COLO829 (cell line): ENCODE results near the gene STXBP1.
"Not testable (repeated sequence)": the region's sequence is repeated elsewhere in the genome, so short reads cannot be mapped to it uniquely, and the experiment has no call there.

Source experiments
- DNase-seq: peaks from one replicate; pipeline ENCODE4 v3.0.0; 2012; ENCODE audit warnings: low spot score

Gene STXBP1

GRCh38 chr9:127621339-127621970 is 9.4 kb downstream of the STXBP1 start:
- not testable (repeated sequence) for DNase-seq

DNA sequence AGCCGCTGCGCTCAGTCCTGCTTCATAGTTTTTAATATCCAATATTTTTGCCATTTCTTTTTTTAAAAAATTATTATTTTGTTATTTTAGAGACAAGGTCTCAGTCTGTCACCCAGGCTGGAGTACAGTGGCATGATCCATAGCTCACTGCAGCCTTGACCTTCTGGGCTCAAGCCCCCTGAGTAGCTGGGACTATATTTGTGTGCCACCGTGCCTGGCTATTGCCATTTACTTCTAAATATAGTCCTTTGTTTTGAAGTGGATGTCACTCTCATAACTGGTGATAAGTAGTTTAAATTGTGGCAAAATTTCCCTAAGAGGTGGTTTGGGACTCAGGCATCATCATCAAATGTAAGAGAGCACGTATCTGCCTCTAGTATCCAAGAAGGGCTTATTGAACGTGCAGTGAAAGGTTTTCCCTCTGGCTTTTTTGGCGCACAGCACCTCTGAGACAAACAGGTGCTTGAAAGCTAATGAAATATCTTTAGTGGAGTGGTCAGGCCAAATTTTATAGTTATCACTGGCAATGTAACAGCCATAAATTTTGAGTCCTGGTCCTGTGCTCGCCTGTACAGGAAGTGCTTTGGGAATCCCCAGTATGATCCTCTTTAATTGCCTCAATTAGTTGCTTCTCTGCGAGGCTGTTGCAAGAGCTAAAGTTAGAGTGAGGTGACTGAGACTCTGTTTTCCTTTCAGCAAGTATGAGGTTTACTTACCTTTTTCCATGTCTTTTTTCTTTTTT is 14.8 kb downstream of the STXBP1 start:
- DNase-seq, result no peak

GRCh38 chr9:127627494-127627855 is 15.4 kb downstream of the STXBP1 start:
- DNase-seq, result no peak

DNA sequence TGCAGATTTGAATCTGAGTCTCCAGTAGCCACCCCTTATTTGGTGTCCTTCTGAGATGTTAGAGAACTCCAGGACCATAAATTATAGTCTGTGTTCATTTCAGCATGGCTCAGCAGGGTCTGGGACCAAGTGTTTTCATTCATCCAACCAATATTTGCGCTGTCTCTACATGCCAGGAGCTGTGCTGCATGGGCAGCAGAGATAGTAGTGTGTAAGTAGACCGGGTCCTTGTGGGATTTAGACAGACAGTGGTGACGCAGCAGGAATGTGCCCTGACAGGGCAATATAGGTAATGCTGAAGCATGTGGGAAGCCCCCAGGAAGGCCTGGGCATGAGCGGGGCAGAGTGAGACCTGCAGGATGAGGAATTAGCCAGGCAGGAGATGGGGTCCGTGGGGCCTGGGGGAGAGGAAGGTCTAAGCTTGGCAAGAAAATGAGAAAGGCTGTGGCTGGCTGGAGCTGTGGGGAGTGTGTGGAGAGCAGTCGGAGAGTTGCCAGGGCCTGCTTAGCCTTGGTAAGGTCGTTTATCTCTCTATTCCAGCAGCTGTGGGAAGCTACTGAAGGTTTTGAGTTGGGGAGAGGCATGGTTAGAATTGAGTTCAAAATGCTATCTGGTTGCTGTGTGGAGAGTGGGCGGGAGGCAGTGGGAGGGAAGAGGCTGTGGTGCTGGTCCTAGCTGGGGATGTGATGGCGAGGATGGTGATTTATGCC is 16.8 kb downstream of the STXBP1 start:
- no peak for DNase-seq

- DNase-seq, result no peak
These were observed 17.5 kb downstream of the STXBP1 start for GRCh38 chr9:127629468-127630081.

DNA sequence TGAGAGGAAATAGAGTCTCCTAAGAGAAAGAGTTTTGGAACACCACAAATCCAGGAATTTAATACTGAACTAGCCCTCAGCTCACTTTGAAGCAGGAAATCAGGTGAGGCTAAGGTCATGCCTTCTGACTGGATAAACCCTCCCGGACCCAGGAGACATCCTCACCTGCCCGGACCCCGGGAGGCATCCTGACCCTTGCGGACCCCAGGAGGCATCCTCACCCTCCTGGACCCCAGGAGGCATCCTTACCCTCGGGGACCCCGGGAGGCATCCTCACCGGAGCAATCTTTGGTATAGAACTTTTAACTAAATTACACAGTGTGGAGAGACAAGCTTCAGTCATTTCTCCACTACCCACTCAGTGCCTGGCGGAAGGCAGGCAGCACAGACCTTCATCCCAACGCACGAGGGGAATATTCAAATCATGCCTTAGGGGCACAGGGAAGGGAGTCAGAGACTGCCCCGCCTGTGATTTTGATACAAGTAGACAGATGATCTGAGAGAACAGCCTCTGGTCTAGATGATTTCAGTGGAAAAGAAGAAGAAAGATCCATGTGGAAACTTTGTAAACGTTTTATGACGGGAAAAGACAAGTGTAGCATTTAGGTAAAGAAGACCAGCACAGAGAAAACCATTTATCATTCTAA is 21.3 kb downstream of the STXBP1 start:
- no peak for DNase-seq

- peak; percentile 89 for DNase-seq
These were observed 21.9 kb downstream of the STXBP1 start for GRCh38 chr9:127634021-127634420.

DNA sequence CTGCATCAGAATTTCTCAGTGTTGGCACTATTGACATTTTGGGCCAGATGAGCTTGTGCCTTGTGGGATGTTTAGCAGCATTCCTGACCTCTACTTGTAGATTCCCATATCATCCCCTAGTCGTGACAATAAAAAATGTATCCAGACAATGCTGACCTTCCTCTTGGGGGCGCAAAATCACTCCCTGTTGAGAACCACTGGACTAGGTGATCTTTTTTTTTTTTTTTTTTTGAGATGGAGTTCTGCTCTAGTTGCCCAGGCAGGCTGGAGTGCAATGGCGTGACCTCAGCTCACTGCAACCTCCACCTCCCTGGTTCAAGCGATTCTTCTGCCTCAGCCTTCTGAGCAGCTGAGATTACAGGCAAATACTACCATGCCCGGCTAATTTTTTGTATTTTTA is 22.6 kb downstream of the STXBP1 start:
- DNase-seq, result no peak

- no peak for DNase-seq
These were observed 23.2 kb downstream of the STXBP1 start for GRCh38 chr9:127635201-127635735.

DNA sequence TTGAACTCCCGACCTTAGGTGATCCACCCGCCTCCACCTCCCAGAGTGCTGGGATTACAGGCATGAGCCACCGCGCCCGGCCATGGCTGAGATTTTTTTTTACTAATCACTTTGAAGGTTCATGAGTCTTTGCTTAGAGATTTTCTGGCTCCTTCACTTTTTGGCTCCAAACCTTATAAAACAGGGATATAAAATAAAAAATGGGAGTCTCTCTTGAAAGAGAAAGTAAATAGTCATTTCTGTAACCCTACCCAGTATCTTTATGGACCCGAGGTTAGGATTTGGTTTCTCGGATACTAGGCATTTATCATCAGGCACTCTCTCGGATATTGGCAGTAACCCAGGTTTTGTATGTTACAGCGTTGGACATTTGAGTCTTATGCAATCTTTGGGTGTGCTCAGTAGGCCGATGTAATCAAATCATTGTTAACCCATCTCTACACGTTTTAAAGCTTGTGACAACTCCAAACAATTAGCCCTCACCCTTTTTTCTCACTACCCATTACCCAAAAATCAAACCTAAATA is 25.3 kb downstream of the STXBP1 start:
- no peak for DNase-seq

DNA sequence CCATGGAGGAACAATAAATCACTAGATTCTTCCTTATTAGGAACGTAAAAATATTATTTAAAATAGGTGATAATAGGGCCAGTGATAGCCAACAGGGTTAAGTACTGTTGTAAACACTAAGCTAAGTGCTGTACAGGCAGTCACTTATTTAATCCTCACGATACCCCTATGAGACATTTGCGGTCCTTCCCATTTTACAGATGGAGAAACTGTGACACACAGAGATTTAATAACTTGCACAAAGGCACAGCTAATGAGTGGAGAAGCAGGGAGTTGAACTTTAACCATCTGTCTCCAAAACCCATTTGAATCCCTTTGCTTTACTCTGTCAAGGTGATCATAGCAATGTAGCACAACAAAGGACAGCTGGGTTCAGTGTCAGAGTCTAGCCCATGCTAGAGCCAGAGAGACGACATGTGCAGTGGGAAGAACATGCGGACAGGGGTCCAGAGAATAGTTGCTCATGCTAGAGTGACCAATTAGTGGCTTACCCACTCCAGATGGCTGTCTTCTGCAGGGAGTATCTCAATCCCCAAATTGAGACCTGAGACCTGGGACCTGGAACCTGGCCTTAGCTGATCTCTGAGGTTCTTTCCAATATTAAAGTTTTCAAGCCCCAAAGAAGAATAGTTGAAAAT is 28.9 kb downstream of the STXBP1 start:
- no peak for DNase-seq

- no peak for DNase-seq
These were observed 30.1 kb downstream of the STXBP1 start for GRCh38 chr9:127642082-127642740.

- no peak for DNase-seq
These were observed 32.2 kb downstream of the STXBP1 start for GRCh38 chr9:127644146-127644827.

DNA sequence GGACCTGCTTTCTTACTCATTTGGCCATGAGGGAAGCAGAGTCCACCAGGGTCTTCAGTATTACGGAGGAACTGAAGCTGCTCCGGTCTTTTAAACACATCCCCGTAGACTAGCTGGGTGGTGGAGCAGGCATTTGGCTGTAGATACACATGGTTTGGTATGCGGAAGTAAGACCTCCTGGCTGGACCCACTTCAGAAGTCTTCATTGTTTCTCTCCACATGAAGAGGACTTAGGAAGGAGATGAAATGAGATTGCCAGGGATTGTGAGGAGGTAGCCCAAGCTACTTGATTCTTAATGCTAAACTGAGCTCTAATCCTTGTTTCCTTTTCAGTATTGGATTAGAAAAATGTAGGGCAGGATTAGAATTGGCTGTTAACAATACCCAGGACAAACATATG is 32.9 kb downstream of the STXBP1 start:
- DNase-seq, result no peak

- no peak for DNase-seq
These were observed 35.4 kb downstream of the STXBP1 start for GRCh38 chr9:127647451-127647850.

DNA sequence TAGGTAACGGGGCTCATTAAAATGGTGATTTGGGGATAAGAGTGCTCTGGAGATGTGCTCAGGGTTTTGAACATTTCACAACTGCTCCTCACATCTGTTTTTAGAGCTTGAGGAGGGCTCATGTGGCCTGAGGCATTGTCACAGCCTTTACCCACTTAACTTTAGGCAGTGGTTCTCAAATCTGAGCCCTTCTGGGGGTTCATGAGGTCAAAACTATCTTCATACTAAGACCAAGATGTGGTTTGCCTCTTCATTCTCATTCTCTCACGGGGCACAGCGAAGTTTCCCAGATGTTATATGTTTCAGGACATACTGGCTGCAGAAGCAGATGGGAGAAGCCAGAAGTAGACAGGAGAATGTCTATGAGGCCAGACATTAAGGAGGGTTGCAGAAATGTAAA is 38.4 kb downstream of the STXBP1 start:
- DNase-seq, result no peak

GRCh38 chr9:127651697-127652610 is 39.9 kb downstream of the STXBP1 start:
- DNase-seq, result no peak

DNA sequence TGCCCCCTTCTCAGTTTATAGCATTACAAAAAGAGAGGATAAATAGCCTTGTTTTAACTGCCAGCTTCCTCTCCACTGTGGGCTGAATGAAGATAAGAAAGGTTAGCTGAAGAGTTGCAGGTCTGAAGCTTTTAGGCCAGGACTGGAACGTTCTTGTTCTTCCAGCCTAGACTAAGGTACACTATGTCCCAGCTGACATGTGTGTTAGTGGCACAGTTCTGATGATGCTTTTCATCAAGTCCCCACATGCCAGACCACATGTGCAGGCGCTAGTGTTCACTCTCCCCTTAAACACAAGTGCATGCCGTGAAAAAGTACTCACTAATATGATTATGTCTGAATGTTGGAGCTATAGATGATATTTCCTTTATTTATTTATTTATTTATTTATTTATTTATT is 40.7 kb downstream of the STXBP1 start:
- DNase-seq, result no peak

- DNase-seq, result no peak
These were observed 42.5 kb downstream of the STXBP1 start for GRCh38 chr9:127654619-127655018.
